Hepatocyte (in vitro differentiated cells): ENCODE data around the gene COQ5. TPM values are rescaled to one million over a fixed set of nuclear protein-coding genes. Genes with fewer than 3 reads are reported as not detected.
"Not testable (repeated sequence)": the region's sequence is repeated elsewhere in the genome, so short reads cannot be mapped to it uniquely, and the experiment has no call there.

ENCODE experiments used
- DNase-seq: peaks from one replicate; pipeline ENCODE4 v3.0.0-alpha.2; 2016; ENCODE audit warnings: low spot score
- H2AFZ ChIP-seq: fragments of 200-600 bp; sonication (generic); 2 replicates; pipeline ENCODE4 v1.6.0; 2016; ENCODE audit warnings: antibody characterized with exemption, mild to moderate bottlenecking
- H3K27ac ChIP-seq: fragments of 200-600 bp; sonication (generic); 2 replicates; pipeline ENCODE4 v1.5.1; 2016; ENCODE audit warnings: mild to moderate bottlenecking
- H3K27me3 ChIP-seq: fragments of 200-600 bp; sonication (generic); 2 replicates; pipeline ENCODE4 v1.6.1; 2016
- H3K36me3 ChIP-seq: fragments of 200-600 bp; sonication (generic); replicated peaks from 2 replicates; pipeline ENCODE4 v1.5.1; 2016; ENCODE audit warnings: low read depth; ENCODE audit not compliant: insufficient read depth
- H3K4me1 ChIP-seq: fragments of 200-600 bp; sonication (generic); 2 replicates; pipeline ENCODE4 v1.5.1; 2016; ENCODE audit warnings: mild to moderate bottlenecking, moderate library complexity; ENCODE audit not compliant: insufficient read depth
- H3K4me2 ChIP-seq: fragments of 200-600 bp; sonication (generic); 2 replicates; pipeline ENCODE4 v1.6.0; 2016
- H3K4me3 ChIP-seq: fragments of 200-600 bp; sonication (generic); 2 replicates; pipeline ENCODE4 v1.5.1; 2016; ENCODE audit warnings: mild to moderate bottlenecking
- H3K79me2 ChIP-seq: fragments of 200-600 bp; sonication (generic); 2 replicates; pipeline ENCODE4 v1.6.0; 2017; ENCODE audit warnings: mild to moderate bottlenecking
- H3K9me2 ChIP-seq: fragments of 200-600 bp; sonication (generic); replicated peaks from 2 replicates; pipeline ENCODE4 v1.6.0; 2017; ENCODE audit warnings: mild to moderate bottlenecking; ENCODE audit not compliant: insufficient read depth
- H3K9me3 ChIP-seq: fragments of 200-600 bp; sonication (generic); 2 replicates; pipeline ENCODE4 v1.5.1; 2016; ENCODE audit warnings: low read depth, mild to moderate bottlenecking
- H4K20me1 ChIP-seq: fragments of 200-600 bp; sonication (generic); 2 replicates; pipeline ENCODE4 v1.6.0; 2016; ENCODE audit warnings: mild to moderate bottlenecking; ENCODE audit not compliant: insufficient read depth, poor library complexity, severe bottlenecking
- CTCF ChIP-seq: fragments of 200-600 bp; sonication (generic); IDR thresholded peaks from 2 replicates; pipeline ENCODE4 v1.5.1; 2016; ENCODE audit warnings: antibody characterized with exemption, mild to moderate bottlenecking; ENCODE audit not compliant: poor library complexity
- EZH2 ChIP-seq: fragments of 200-600 bp; sonication (generic); IDR thresholded peaks from 2 replicates; pipeline ENCODE4 v1.6.1; 2016; ENCODE audit warnings: antibody characterized with exemption, mild to moderate bottlenecking, borderline replicate concordance
- EZH2phosphoT487 ChIP-seq: fragments of 200-600 bp; sonication (generic); IDR thresholded peaks from one replicate; pipeline ENCODE4 v1.6.1; 2018; ENCODE audit warnings: antibody characterized with exemption, mild to moderate bottlenecking, low read depth, moderate library complexity; ENCODE audit not compliant: unreplicated experiment, severe bottlenecking
- WGBS: methylation state at CpG from one replicate; pipeline ENCODE4 v1.1.6; 2016; ENCODE audit warnings: low lambda C conversion rate; ENCODE audit errors: missing lambda C conversion rate; 5-methylcytosine and 5-hydroxymethylcytosine counted together
- polyA plus RNA-seq: library from polyadenylated mRNA; unstranded; fragments of >200 nt; fragmentation: Nextera tagmentation; extraction: Ambion mirVana; gene quantifications from 2 replicates; pipeline ENCODE4 v1.2.1, GENCODE V29; 2016
- total RNA-seq: library from RNA; depleted of rRNA; stranded (reverse); fragments of >200 nt; gene quantifications from 2 replicates; pipeline ENCODE4 v1.2.3, GENCODE V29; 2014

The COQ5 gene
- total and polyA plus RNA-seq, 2 experiments from 2014 or later, result 37.0 to 40.7 TPM

- WGBS, result 46% methylated on average over 19 of the region's 19 CpGs
- no peak for TF ChIP-seq EZH2
- no peak for TF ChIP-seq EZH2phosphoT487
- TF ChIP-seq CTCF, result no peak
- H3K27me3 ChIP-seq, result no peaks in the 10 kb centered on the region
These were observed 871 bp upstream of the COQ5 start for GRCh38 chr12:120529641-120530417.

GRCh38 chr12:120522568-120522967, 6.4 kb downstream of the COQ5 start:
- Histone ChIP-seq H3K36me3 (no peaks in the 10 kb centered on the region), H3K4me1 (no peaks in the 10 kb centered on the region), H3K4me2 (no peak overlapping the region), H3K9me3 (no peaks in the 10 kb centered on the region), H3K79me2 (no peaks in the 10 kb centered on the region), H3K27ac (no peak overlapping the region), H4K20me1 (no peaks in the 10 kb centered on the region), H3K4me3 (no peak overlapping the region), H3K27me3 (no peaks in the 10 kb centered on the region), H3K9me2 (no peaks in the 10 kb centered on the region), H2AFZ (no peak overlapping the region)
- 92% methylated on average over 9 of the region's 9 CpGs for WGBS
- no peak for DNase-seq
- TF ChIP-seq EZH2 (no peak), CTCF (no peak), EZH2phosphoT487 (no peak)

More at GRCh38 chr12:120529641-120530417, 871 bp upstream of the COQ5 start:
- Histone ChIP-seq H3K9me2 (no peaks in the 10 kb centered on the region), H3K4me2 (peak overlapping the region; percentile 85), H3K79me2 (peaks cover 13% of the 10 kb centered on the region), H2AFZ (peak overlapping the region; percentile 93), H3K4me1 (peaks cover 6% of the 10 kb centered on the region), H3K36me3 (no peaks in the 10 kb centered on the region), H3K27ac (peak overlapping the region; percentile 95), H3K9me3 (no peaks in the 10 kb centered on the region), H4K20me1 (peaks cover 2% of the 10 kb centered on the region), H3K4me3 (peak overlapping the region; percentile 86)
- DNase-seq, result peak; percentile 63

GRCh38 chr12:120519324-120519723, 9.6 kb downstream of the COQ5 start:
- not testable (repeated sequence) for H4K20me1 ChIP-seq, H2AFZ ChIP-seq, H3K27me3 ChIP-seq, H3K9me2 ChIP-seq, H3K36me3 ChIP-seq, H3K79me2 ChIP-seq, H3K4me1 ChIP-seq, H3K4me3 ChIP-seq, DNase-seq, H3K27ac ChIP-seq, H3K4me2 ChIP-seq, H3K9me3 ChIP-seq
- WGBS, result 97% methylated on average over 8 of the region's 8 CpGs

DNA sequence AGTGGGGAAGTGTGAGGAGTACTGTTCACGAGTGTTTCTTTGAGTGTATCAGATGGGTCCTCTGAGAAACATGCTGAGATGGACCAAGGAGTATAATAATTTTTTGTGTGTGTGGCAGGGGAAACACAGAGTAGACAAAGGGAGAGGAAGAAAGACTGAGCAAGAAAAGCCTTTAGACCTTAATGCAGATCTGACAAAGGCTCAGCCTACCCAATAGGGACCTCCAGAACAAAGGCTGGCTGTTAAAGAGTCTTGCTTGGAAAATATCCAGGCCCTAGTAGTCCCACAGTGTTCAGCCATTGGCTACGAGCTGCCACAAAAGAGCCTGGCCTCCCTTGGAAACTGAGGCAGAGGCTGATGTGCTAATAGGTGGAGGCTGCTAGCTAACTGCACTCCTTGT, 13.5 kb downstream of the COQ5 start:
- Histone ChIP-seq H3K4me2 (no peak overlapping the region), H3K4me3 (no peak overlapping the region), H3K4me1 (no peaks in the 10 kb centered on the region), H3K9me3 (no peaks in the 10 kb centered on the region), H3K27me3 (no peaks in the 10 kb centered on the region), H3K27ac (no peak overlapping the region), H4K20me1 (no peaks in the 10 kb centered on the region), H2AFZ (no peak overlapping the region), H3K79me2 (no peaks in the 10 kb centered on the region), H3K36me3 (no peaks in the 10 kb centered on the region), H3K9me2 (no peaks in the 10 kb centered on the region)
- 96% methylated on average over 2 of the region's 2 CpGs for WGBS
- DNase-seq, result no peak
- no peak for TF ChIP-seq EZH2phosphoT487
- no peak for TF ChIP-seq CTCF
- no peak for TF ChIP-seq EZH2
